H1 (cell line): Measurements from ENCODE around the gene COPZ1.

Source experiments
- EZH2 ChIP-seq: fragments of 200-600 bp; sonication (generic); IDR thresholded peaks from 2 replicates; pipeline ENCODE4 v1.7.1; 2012; ENCODE audit warnings: low read depth, mild to moderate bottlenecking, moderate library complexity, low read length, inconsistent platforms; ENCODE audit not compliant: severe bottlenecking
- JUND ChIP-seq: IDR thresholded peaks from 2 replicates; pipeline ENCODE4 v1.6.1; 2011; ENCODE audit warnings: mild to moderate bottlenecking, improper control_type of control experiment, low read length
- SIN3A ChIP-seq, 2 experiments: IDR thresholded peaks in 1 of 2; conservative IDR thresholded peaks in 1 of 2; 2 replicates each; pipeline ENCODE4 v1.6.1; 2011 to 2012; ENCODE audit warnings: low read length in 2 of 2, improper control_type of control experiment in 1 of 2, low read depth in 1 of 2, mild to moderate bottlenecking in 1 of 2
- SP1 ChIP-seq: IDR thresholded peaks from 2 replicates; pipeline ENCODE4 v1.6.1; 2011; ENCODE audit warnings: low read depth, low read length
- TBP ChIP-seq: IDR thresholded peaks from 2 replicates; pipeline ENCODE4 v1.6.1; 2011; ENCODE audit warnings: low read depth, low read length, improper control_type of control experiment
- TCF12 ChIP-seq: IDR thresholded peaks from 2 replicates; pipeline ENCODE4 v1.6.1; 2011; ENCODE audit warnings: low read depth, mild to moderate bottlenecking, low read length
- TF ChIP-seq, protein P1 (sequence below), 3 experiments: IDR thresholded peaks; 1 replicate in 2 of 3; 2 replicates in 1 of 3; pipeline versions ENCODE4 v1.5.1 to v1.6.1; 2011; ENCODE audit warnings: low read length in 3 of 3, mild to moderate bottlenecking in 3 of 3, inconsistent platforms in 2 of 3, low read depth in 1 of 3, moderate library complexity in 1 of 3; ENCODE audit not compliant: insufficient read depth in 1 of 3; ENCODE audit errors: control extremely low read depth in 1 of 3
- TF ChIP-seq, protein P2 (sequence below): IDR thresholded peaks from 2 replicates; pipeline ENCODE4 v1.6.1; 2012; ENCODE audit warnings: inconsistent platforms
- TF ChIP-seq, protein P3 (sequence below): IDR thresholded peaks from 2 replicates; pipeline ENCODE4 v1.6.1; 2011; ENCODE audit warnings: low read length, improper control_type of control experiment
- TF ChIP-seq, protein P4 (sequence below): IDR thresholded peaks from 2 replicates; pipeline ENCODE4 v1.6.1; 2011; ENCODE audit warnings: low read depth, mild to moderate bottlenecking, low read length; ENCODE audit not compliant: insufficient read depth

DNA sequence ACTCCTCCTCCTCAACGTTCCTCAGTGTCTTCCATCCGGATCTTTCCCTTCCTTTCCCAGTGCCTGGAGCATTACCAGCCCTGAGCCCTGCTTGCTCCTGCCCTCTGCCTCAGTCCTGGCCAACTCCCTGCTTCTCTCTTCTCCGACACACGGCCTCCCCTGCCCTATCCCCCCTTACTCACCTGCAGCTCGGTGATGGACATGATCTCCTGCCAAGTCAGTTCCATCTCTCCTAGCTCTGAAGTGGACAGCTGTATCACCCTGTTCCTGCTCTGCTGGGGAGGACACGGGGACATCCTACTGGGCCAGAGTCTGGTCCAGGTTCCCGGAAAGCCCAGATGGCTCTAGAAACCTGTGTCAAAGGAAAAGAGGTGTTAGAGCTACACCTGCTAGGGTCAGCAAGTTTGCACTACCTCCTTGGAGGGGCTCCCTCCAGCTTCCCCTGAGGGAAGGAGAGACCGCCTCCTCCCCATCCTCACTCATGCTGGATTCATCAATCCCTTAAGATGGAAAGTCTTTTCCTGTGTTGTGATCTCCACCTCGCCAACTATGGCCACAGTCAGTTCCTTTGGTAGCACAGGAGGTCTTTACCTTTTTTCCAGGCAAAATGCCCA lies 29.9 kb upstream of the COPZ1 start:
- TF ChIP-seq, protein P1, sequence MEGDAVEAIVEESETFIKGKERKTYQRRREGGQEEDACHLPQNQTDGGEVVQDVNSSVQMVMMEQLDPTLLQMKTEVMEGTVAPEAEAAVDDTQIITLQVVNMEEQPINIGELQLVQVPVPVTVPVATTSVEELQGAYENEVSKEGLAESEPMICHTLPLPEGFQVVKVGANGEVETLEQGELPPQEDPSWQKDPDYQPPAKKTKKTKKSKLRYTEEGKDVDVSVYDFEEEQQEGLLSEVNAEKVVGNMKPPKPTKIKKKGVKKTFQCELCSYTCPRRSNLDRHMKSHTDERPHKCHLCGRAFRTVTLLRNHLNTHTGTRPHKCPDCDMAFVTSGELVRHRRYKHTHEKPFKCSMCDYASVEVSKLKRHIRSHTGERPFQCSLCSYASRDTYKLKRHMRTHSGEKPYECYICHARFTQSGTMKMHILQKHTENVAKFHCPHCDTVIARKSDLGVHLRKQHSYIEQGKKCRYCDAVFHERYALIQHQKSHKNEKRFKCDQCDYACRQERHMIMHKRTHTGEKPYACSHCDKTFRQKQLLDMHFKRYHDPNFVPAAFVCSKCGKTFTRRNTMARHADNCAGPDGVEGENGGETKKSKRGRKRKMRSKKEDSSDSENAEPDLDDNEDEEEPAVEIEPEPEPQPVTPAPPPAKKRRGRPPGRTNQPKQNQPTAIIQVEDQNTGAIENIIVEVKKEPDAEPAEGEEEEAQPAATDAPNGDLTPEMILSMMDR (IDR thresholded peaks at IDR 0.05; ENCODE audit: control extremely low read depth in 1 of 3, insufficient read depth in 1 of 3, low read depth in 1 of 3, low read length in 3 of 3) = no peak
- no peak for TF ChIP-seq SP1
- TF ChIP-seq, protein P2, sequence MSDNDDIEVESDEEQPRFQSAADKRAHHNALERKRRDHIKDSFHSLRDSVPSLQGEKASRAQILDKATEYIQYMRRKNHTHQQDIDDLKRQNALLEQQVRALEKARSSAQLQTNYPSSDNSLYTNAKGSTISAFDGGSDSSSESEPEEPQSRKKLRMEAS = no peak
- no peak for TF ChIP-seq TBP
- TF ChIP-seq EZH2 = no peak
- TF ChIP-seq, protein P3, sequence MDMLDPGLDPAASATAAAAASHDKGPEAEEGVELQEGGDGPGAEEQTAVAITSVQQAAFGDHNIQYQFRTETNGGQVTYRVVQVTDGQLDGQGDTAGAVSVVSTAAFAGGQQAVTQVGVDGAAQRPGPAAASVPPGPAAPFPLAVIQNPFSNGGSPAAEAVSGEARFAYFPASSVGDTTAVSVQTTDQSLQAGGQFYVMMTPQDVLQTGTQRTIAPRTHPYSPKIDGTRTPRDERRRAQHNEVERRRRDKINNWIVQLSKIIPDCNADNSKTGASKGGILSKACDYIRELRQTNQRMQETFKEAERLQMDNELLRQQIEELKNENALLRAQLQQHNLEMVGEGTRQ = no peak
- no peak for TF ChIP-seq TCF12
- TF ChIP-seq JUND = no peak
- TF ChIP-seq, protein P4, sequence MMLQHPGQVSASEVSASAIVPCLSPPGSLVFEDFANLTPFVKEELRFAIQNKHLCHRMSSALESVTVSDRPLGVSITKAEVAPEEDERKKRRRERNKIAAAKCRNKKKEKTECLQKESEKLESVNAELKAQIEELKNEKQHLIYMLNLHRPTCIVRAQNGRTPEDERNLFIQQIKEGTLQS = no peak
- TF ChIP-seq SIN3A (conservative IDR thresholded peaks at IDR 0.05 in 1 of 2, IDR thresholded peaks at IDR 0.05 in 1 of 2; ENCODE audit: low read depth in 1 of 2, low read length in 2 of 2) = no peak
